ENCODE measurements around the gene CD81. TPM values are rescaled to one million over a fixed set of nuclear protein-coding genes. Genes with fewer than 3 reads are reported as not detected.

The CD81 gene
- total RNA-seq, 4 donors from 2014 or later, result 54.5 to 87.0 (median 66.8) TPM

DNA sequence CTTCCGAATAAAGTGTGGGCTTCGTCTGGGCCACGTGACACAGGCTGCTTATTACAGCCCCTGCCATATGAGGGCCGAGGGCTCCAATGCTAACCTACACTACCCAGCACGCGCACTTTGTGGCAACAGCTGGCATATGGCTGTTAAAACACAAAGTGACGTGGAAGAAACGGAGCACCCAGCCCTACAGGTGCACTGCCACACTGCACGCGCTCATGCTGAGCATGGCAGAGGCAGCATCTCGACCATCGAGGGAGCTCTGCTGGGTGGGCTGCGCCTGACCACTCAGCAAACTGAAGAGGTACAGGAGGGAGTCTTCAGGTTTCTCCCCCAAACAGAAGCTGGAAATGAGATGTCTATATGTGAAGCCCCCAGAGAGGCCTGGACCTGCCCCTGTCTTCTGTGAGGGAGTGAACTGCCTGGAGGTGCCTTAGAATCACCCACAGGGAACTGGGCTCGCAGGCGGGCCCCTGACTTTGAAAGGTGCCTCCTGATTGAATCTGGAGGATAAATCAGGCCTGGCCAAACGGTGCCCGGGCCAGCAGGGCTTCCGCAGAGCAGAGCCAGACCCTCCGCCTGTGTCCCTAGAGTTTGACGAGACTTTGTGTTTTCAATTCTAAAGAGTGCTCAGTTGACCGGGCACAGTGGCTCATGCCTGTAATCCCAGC is 41.7 kb downstream of the CD81 start:
- in situ Hi-C loops (cut with MboI; ENCODE audit: low sequenced_read_pairs in 4 of 4) (loop anchor here in 3 of 4 donors (5.0 to 25.0 kb wide), 2 partner anchors 102 to 232 kb away; no protein-coding TSS in a partner anchor), intact Hi-C loops (cut with DNase I; ENCODE audit: low total_unique reads) (loop anchor here (5.0 kb wide), 1 partner anchor 42 kb away; the partner anchor contains the start of gene CD81)
- ATAC-seq (no peak), DNase-seq (no peak)
- TF ChIP-seq, protein P1, sequence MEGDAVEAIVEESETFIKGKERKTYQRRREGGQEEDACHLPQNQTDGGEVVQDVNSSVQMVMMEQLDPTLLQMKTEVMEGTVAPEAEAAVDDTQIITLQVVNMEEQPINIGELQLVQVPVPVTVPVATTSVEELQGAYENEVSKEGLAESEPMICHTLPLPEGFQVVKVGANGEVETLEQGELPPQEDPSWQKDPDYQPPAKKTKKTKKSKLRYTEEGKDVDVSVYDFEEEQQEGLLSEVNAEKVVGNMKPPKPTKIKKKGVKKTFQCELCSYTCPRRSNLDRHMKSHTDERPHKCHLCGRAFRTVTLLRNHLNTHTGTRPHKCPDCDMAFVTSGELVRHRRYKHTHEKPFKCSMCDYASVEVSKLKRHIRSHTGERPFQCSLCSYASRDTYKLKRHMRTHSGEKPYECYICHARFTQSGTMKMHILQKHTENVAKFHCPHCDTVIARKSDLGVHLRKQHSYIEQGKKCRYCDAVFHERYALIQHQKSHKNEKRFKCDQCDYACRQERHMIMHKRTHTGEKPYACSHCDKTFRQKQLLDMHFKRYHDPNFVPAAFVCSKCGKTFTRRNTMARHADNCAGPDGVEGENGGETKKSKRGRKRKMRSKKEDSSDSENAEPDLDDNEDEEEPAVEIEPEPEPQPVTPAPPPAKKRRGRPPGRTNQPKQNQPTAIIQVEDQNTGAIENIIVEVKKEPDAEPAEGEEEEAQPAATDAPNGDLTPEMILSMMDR (IDR thresholded peaks at IDR 0.05 in 4 of 5, conservative IDR thresholded peaks at IDR 0.05 in 1 of 5), result no peak
- no peak for TF ChIP-seq POLR2A (IDR thresholded peaks at IDR 0.05)
- H3K4me1 ChIP-seq, result no peaks in the 10 kb centered on the region
- no peaks in the 10 kb centered on the region for H3K36me3 ChIP-seq
- H3K27me3 ChIP-seq, result no peaks in the 10 kb centered on the region
- no peak overlapping the region for H3K4me3 ChIP-seq
- H3K9me3 ChIP-seq, result no peaks in the 10 kb centered on the region
- H3K27ac ChIP-seq, result no peak overlapping the region

DNA sequence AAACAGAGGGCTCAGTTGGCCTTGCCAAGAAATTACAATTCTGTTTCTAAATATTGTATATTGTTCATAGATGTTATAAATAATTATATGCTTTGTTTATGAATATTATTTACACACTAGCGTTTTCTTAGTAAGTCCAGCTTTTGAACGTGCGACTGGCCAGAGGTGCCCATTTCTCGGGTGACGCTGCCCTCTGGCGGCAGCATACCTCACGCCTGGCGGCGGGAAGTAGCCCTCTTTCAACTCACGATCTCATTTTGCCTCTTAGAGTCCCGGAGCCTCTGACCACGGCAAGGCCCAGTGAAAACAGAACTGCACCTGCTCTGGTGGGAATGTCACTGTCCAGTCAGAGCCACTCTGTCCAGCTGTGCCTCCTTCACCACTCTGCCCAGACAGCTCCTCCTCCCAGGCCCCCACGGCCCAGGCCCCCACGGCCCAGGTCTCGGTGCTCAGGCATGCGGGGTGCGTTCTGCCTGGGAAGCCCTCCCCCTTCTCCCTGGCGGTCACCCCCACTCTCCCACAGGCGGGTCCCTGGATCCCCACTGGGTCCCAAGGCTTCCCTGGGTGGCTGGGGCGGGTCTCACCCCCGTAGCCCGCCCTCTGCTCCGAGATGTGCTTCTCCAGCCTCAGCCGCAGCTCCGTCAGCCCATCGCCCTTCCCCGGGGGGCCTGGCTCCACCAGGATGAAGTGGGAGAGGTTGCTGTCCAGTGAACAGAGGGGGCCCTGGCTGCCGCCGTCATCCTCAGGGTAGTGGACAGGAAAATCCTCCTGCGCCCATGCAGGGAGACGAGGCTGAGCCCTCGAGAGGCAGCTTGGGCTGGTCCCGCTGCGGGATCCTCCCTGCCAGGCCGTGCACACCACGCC is 42.8 kb downstream of the CD81 start:
- Histone ChIP-seq H3K36me3 (no peaks in the 10 kb centered on the region), H3K27ac (peak overlapping the region in 1 of 4 donors; percentile 36), H3K4me3 (no peak overlapping the region), H3K4me1 (no peaks in the 10 kb centered on the region), H3K9me3 (no peaks in the 10 kb centered on the region), H3K27me3 (no peaks in the 10 kb centered on the region)
- in situ Hi-C loops (cut with MboI; ENCODE audit: low sequenced_read_pairs in 4 of 4) (loop anchor here (5.0 to 25.0 kb wide), 7 partner anchors 103 to 475 kb away; no protein-coding TSS in a partner anchor), intact Hi-C loops (cut with DNase I; ENCODE audit: low total_unique reads) (loop anchor here (1.0 to 5.0 kb wide), 3 partner anchors 43 to 223 kb away; partner anchors contain the start of gene CD81)
- no peak for TF ChIP-seq POLR2A (IDR thresholded peaks at IDR 0.05)
- TF ChIP-seq, protein P1 (IDR thresholded peaks at IDR 0.05 in 4 of 5, conservative IDR thresholded peaks at IDR 0.05 in 1 of 5), result peak; percentile 68 to 83 (median 75)
- ATAC-seq (peak; percentile 64 to 76), DNase-seq (peak in 1 of 2 donors; percentile 64)

DNA sequence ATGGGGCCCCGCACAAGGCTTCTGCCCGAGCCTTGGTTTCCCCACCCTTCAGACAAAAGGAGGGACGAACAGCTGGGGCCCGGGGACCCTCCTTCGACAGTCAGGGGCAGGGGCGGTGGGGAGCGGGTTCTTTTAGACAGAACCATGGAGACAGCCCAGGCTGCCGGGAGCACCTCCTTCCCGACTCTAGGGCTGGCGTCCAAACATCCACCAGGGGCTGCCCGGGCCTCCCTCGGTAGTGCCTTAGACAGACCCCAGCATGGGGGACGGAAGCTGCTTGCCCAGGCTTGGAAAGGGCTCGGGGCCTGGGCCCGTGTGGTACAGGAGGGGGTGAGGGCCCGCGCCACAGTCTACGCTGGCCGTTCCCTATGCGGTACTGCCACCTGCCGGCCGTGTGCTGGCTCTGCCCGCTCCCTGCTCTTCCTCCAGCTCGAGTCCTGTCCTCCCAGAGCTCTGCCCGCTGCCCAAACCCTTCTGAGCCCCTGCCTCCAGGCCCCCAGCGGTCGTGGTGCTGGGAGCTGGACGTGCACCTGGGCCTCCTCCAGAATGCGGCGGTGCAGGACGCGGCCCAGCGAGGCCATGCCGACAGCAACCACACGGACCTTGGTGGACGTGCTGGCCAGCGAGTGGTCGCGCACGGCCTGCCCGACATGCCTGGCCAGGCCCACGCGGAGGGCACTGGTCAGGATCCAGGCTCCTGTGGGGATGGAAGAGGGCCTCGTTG is 43.6 kb downstream of the CD81 start:
- intact Hi-C loops (cut with DNase I; ENCODE audit: low total_unique reads), result loop anchor here (1.0 kb wide), 2 partner anchors 115 to 223 kb away; no protein-coding TSS in a partner anchor
- Histone ChIP-seq H3K27me3 (no peaks in the 10 kb centered on the region), H3K4me3 (peak overlapping the region in 1 of 4 donors; percentile 41), H3K36me3 (no peaks in the 10 kb centered on the region), H3K9me3 (no peaks in the 10 kb centered on the region), H3K4me1 (no peaks in the 10 kb centered on the region), H3K27ac (no peak overlapping the region)
- DNase-seq (peak; percentile 29 to 45), ATAC-seq (peak; percentile 78 to 93)
- in situ Hi-C loops (cut with MboI; ENCODE audit: low sequenced_read_pairs in 4 of 4), result loop anchor here (10.0 to 25.0 kb wide), 6 partner anchors 106 to 474 kb away; no protein-coding TSS in a partner anchor
- TF ChIP-seq, protein P1 (IDR thresholded peaks at IDR 0.05 in 4 of 5, conservative IDR thresholded peaks at IDR 0.05 in 1 of 5), result peak; percentile 87 to 97 (median 94)
- TF ChIP-seq POLR2A (IDR thresholded peaks at IDR 0.05), result no peak

DNA sequence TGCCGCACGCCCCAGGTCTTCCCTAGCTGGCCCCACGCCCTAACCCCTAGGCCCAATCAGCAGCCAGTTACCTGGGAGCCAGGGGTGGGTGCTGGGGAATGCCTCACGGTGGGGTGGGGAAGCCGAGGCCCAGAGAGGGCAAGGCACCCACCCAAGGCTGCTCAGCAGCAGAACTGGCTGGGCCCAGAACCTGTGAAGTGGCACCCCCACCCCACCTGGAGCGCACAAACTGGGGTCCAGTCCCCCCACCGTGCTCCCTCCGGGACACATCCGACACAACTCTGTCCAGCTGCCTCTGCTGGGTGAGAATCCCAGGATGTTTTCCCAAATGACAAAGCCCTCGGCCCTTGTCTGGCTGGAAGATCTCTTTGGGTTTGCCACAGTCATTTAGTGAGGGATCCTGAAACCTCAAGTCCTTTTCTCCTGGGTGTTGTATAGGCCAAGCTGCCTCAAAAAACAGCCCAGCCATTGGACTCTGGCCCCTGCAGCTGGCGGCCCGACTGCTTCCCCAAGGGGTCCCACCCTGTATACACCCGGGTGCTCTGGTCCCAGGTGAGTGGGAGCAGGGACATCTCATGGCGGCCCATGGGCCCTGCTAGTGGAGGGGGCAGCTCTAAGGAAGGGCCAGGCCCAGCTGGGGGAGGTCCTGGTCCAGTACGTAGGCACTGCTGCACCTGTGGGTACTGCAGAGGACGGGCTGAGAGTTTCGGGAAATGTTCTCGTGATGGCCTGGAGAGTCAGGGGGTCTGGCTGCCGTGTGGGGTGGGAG is 44.3 kb downstream of the CD81 start:
- in situ Hi-C loops (cut with MboI; ENCODE audit: low sequenced_read_pairs in 4 of 4), result loop anchor here (10.0 to 25.0 kb wide), 6 partner anchors 107 to 473 kb away; no protein-coding TSS in a partner anchor

More for the DNA sequence above, 44.3 kb downstream of the CD81 start:
- Histone ChIP-seq H3K4me3 (no peak overlapping the region), H3K27me3 (no peaks in the 10 kb centered on the region), H3K27ac (no peak overlapping the region), H3K9me3 (no peaks in the 10 kb centered on the region), H3K4me1 (no peaks in the 10 kb centered on the region), H3K36me3 (no peaks in the 10 kb centered on the region)
- intact Hi-C loops (cut with DNase I; ENCODE audit: low total_unique reads), result no loop called here
- DNase-seq, result no peak
- ATAC-seq, result no peak
- no peak for TF ChIP-seq POLR2A (IDR thresholded peaks at IDR 0.05)
- TF ChIP-seq, protein P1 (IDR thresholded peaks at IDR 0.05 in 4 of 5, conservative IDR thresholded peaks at IDR 0.05 in 1 of 5), result no peak

Data from gastrocnemius medialis (tissue), 4 donors.